ENCODE results near the gene IGFBPL1. TPM values are rescaled to one million over a fixed set of nuclear protein-coding genes. Genes with fewer than 3 reads are reported as not detected.

Gene IGFBPL1
- total RNA-seq, 4 donors from 2014 or later: not detected

GRCh38 chr9:38417003-38417945 lies 7.0 kb downstream of the IGFBPL1 start:
- no peak overlapping the region for H3K4me3 ChIP-seq (ENCODE audit: low read depth, poor library complexity, severe bottlenecking)
- 64 to 69% methylated on average over 8 of the region's 8 CpGs for WGBS, 2 donors
- no peak for DNase-seq (ENCODE audit: low spot score in 2 of 2)
- intact Hi-C loops (cut with DNase I; ENCODE audit: low total_unique reads): no loop called here
- TF ChIP-seq CTCF (IDR thresholded peaks at IDR 0.05) (no peak), POLR2A (IDR thresholded peaks at IDR 0.05) (no peak)

- no peak overlapping the region for H3K4me3 ChIP-seq (ENCODE audit: low read depth, poor library complexity, severe bottlenecking)
- intact Hi-C loops (cut with DNase I; ENCODE audit: low total_unique reads): no loop called here
- no peak for TF ChIP-seq CTCF (IDR thresholded peaks at IDR 0.05)
- WGBS, 2 donors: 70 to 73% methylated on average over 4 of the region's 4 CpGs
- DNase-seq (ENCODE audit: low spot score in 2 of 2): no peak
Measured at GRCh38 chr9:38416461-38416860, 7.8 kb downstream of the IGFBPL1 start.

GRCh38 chr9:38415856-38416255 lies 8.4 kb downstream of the IGFBPL1 start:
- DNase-seq (ENCODE audit: low spot score in 2 of 2): no peak
- intact Hi-C loops (cut with DNase I; ENCODE audit: low total_unique reads): no loop called here
- H3K4me3 ChIP-seq (ENCODE audit: low read depth, poor library complexity, severe bottlenecking): no peak overlapping the region
- 84 to 92% methylated on average over 7 to 8 of the region's 8 CpGs for WGBS, 2 donors
- TF ChIP-seq POLR2A (IDR thresholded peaks at IDR 0.05) (no peak), CTCF (IDR thresholded peaks at IDR 0.05) (no peak)

GRCh38 chr9:38414040-38414723 lies 10.1 kb downstream of the IGFBPL1 start:
- no peak for TF ChIP-seq POLR2A (IDR thresholded peaks at IDR 0.05)
- TF ChIP-seq CTCF (IDR thresholded peaks at IDR 0.05): no peak
- 28 to 29% methylated on average over 24 of the region's 24 CpGs for whole genome bisulfite sequencing, 2 donors
- intact Hi-C loops (cut with DNase I; ENCODE audit: low total_unique reads): no loop called here

GRCh38 chr9:38413283-38413682 lies 11.0 kb downstream of the IGFBPL1 start:
- H3K4me3 ChIP-seq (ENCODE audit: low read depth, poor library complexity, severe bottlenecking): no peak overlapping the region
- intact Hi-C loops (cut with DNase I; ENCODE audit: low total_unique reads): no loop called here
- no peak for TF ChIP-seq CTCF (IDR thresholded peaks at IDR 0.05)
- TF ChIP-seq POLR2A (IDR thresholded peaks at IDR 0.05): no peak
- DNase-seq (ENCODE audit: low spot score in 2 of 2): no peak
- WGBS, 2 donors: 77 to 80% methylated on average over 7 of the region's 7 CpGs

More at GRCh38 chr9:38414040-38414723, 10.1 kb downstream of the IGFBPL1 start:
- no peak overlapping the region for H3K4me3 ChIP-seq (ENCODE audit: low read depth, poor library complexity, severe bottlenecking)
- DNase-seq (ENCODE audit: low spot score in 2 of 2): no peak
